GM12878 (cell line): ENCODE results near the gene SGMS1.

Experiments used
- BHLHE40 ChIP-seq, 2 experiments: fragments of 450-650 bp in 1 of 2; IDR thresholded peaks; 2 replicates each; pipeline ENCODE4 v1.6.1; 2011 to 2017; ENCODE audit warnings: low read depth in 2 of 2, borderline replicate concordance in 1 of 2, improper control_type of control experiment in 1 of 2, low read length in 1 of 2, mild to moderate bottlenecking in 1 of 2
- CEBPB ChIP-seq, 2 experiments: fragments of 150-350 bp in 1 of 2; IDR thresholded peaks; 2 replicates each; pipeline ENCODE4 v1.6.1; 2012 to 2014; ENCODE audit warnings: low read depth in 2 of 2, low read length in 2 of 2, borderline replicate concordance in 1 of 2, inconsistent platforms in 1 of 2
- CTCF ChIP-seq, 3 experiments: IDR thresholded peaks in 2 of 3; conservative IDR thresholded peaks in 1 of 3; 2 replicates each; pipeline ENCODE4 v1.5.1; 2011; ENCODE audit warnings: low read depth in 3 of 3, low read length in 3 of 3, mild to moderate bottlenecking in 3 of 3, control low read depth in 2 of 3, moderate library complexity in 2 of 3, inconsistent platforms in 1 of 3, mixed read lengths in 1 of 3; ENCODE audit not compliant: control insufficient read depth in 2 of 3, insufficient read depth in 1 of 3; ENCODE audit errors: extremely low read depth in 1 of 3
- FOXK2 ChIP-seq: fragments of 450-650 bp; IDR thresholded peaks from 2 replicates; pipeline ENCODE4 v1.6.1; 2017; ENCODE audit warnings: mild to moderate bottlenecking, moderate library complexity
- IRF3 ChIP-seq: fragments of 450-650 bp; IDR thresholded peaks from 2 replicates; pipeline ENCODE4 v1.6.1; 2014; ENCODE audit warnings: mild to moderate bottlenecking
- MYC ChIP-seq: IDR thresholded peaks from 2 replicates; pipeline ENCODE4 v1.6.1; 2011; ENCODE audit warnings: mild to moderate bottlenecking, low read length, moderate library complexity, inconsistent platforms; ENCODE audit not compliant: insufficient read depth, insufficient replicate concordance, insufficient read length, severe bottlenecking
- PAX8 ChIP-seq: fragments of 450-650 bp; IDR thresholded peaks from 2 replicates; pipeline ENCODE4 v1.6.1; 2017; ENCODE audit warnings: mild to moderate bottlenecking, moderate library complexity
- SMARCA5 ChIP-seq: fragments of 450-650 bp; IDR thresholded peaks from 2 replicates; pipeline ENCODE4 v1.6.1; 2017; ENCODE audit warnings: mild to moderate bottlenecking
- SMC3 ChIP-seq: IDR thresholded peaks from 2 replicates; pipeline ENCODE4 v1.6.1; 2011; ENCODE audit warnings: low read length, improper control_type of control experiment, borderline replicate concordance
- SPI1 ChIP-seq: IDR thresholded peaks from 2 replicates; pipeline ENCODE4 v1.6.1; 2011; ENCODE audit warnings: low read depth, mild to moderate bottlenecking, low read length, moderate library complexity, borderline replicate concordance; ENCODE audit not compliant: insufficient read depth
- SUZ12 ChIP-seq: fragments of 200-600 bp; sonication (generic); IDR thresholded peaks from one replicate; pipeline ENCODE4 v1.6.1; 2018; ENCODE audit warnings: antibody characterized with exemption, mild to moderate bottlenecking; ENCODE audit not compliant: unreplicated experiment
- TARDBP ChIP-seq: IDR thresholded peaks from 2 replicates; pipeline ENCODE4 v1.6.1; 2016; ENCODE audit warnings: borderline replicate concordance
- ZBED1 ChIP-seq: IDR thresholded peaks from 2 replicates; pipeline ENCODE4 v1.6.1; 2016; ENCODE audit warnings: borderline replicate concordance

GRCh38 chr10:50641626-50642025 lies 17.9 kb upstream of the SGMS1 start:
- no peak for TF ChIP-seq IRF3
- TF ChIP-seq CTCF (IDR thresholded peaks at IDR 0.05 in 2 of 3, conservative IDR thresholded peaks at IDR 0.05 in 1 of 3; ENCODE audit: control insufficient read depth in 2 of 3, extremely low read depth in 1 of 3, insufficient read depth in 1 of 3, low read depth in 3 of 3, low read length in 3 of 3) = no peak
- no peak for TF ChIP-seq SPI1
- TF ChIP-seq FOXK2 = no peak
- TF ChIP-seq MYC = no peak
- TF ChIP-seq TARDBP = no peak
- no peak for TF ChIP-seq SUZ12
- no peak for TF ChIP-seq SMC3
- TF ChIP-seq PAX8 = no peak
- no peak for TF ChIP-seq BHLHE40 (IDR thresholded peaks at IDR 0.05; ENCODE audit: borderline replicate concordance in 1 of 2, low read depth in 2 of 2, low read length in 1 of 2)
- no peak for TF ChIP-seq SMARCA5
- TF ChIP-seq CEBPB (IDR thresholded peaks at IDR 0.05; ENCODE audit: borderline replicate concordance in 1 of 2, low read depth in 2 of 2, low read length in 2 of 2) = no peak
- TF ChIP-seq ZBED1 = no peak
